Tibial nerve (tissue), 4 donors: ENCODE data around the gene WFIKKN1. TPM values are rescaled to one million over a fixed set of nuclear protein-coding genes. Genes with fewer than 3 reads are reported as not detected.

Experiments
- DNase-seq, 2 donors: peaks; one replicate each; pipeline ENCODE4 v3.0.0-alpha.2; 2019; ENCODE audit warnings: low spot score in 2 of 2
- H3K27ac ChIP-seq, 4 donors: fragments of 200-600 bp; sonication (generic) in 3 of 4; one replicate each; pipeline ENCODE4 v1.5.1; 2017 to 2019; ENCODE audit warnings: mild to moderate bottlenecking in 1 of 4
- H3K27me3 ChIP-seq, 2 donors: fragments of 200-600 bp; sonication (generic) in 1 of 2; one replicate each; pipeline versions ENCODE4 v1.5.1 to v1.6.0; 2017 to 2019
- H3K36me3 ChIP-seq, 3 donors: fragments of 200-600 bp; sonication (generic); one replicate each; pipeline ENCODE4 v1.5.1; 2018 to 2019
- H3K4me1 ChIP-seq, 4 donors: fragments of 200-600 bp; sonication (generic) in 3 of 4; one replicate each; pipeline ENCODE4 v1.5.1; 2017 to 2019
- H3K4me3 ChIP-seq, 4 donors: fragments of 200-600 bp; sonication (generic) in 3 of 4; one replicate each; pipeline ENCODE4 v1.5.1; 2017 to 2019; ENCODE audit warnings: mild to moderate bottlenecking in 1 of 4, moderate library complexity in 1 of 4
- H3K9me3 ChIP-seq, 4 donors: fragments of 200-600 bp; sonication (generic) in 3 of 4; one replicate each; pipeline ENCODE4 v1.5.1; 2017 to 2019
- CTCF ChIP-seq, 5 experiments: fragments of 200-600 bp in 3 of 5; fragments of 450-650 bp in 2 of 5; sonication (generic) in 3 of 5; IDR thresholded peaks; one replicate each; pipeline ENCODE4 v1.5.1; 2016 to 2019; ENCODE audit warnings: antibody characterized with exemption in 5 of 5, mild to moderate bottlenecking in 3 of 5, moderate library complexity in 2 of 5
- EP300 ChIP-seq, 2 donors: sonication (generic); formaldehyde crosslinking; IDR thresholded peaks; one replicate each; pipeline ENCODE4 v1.6.1; 2017; ENCODE audit warnings: antibody characterized with exemption in 2 of 2, mild to moderate bottlenecking in 1 of 2
- POLR2A ChIP-seq, 2 donors: fragments of 450-650 bp; IDR thresholded peaks; one replicate each; pipeline ENCODE4 v1.6.1; 2017; ENCODE audit warnings: antibody characterized with exemption in 2 of 2, mild to moderate bottlenecking in 2 of 2, moderate library complexity in 2 of 2
- WGBS, 2 donors: methylation state at CpG; one replicate each; pipeline ENCODE4 v1.1.5; 2018; 5-methylcytosine and 5-hydroxymethylcytosine counted together
- total RNA-seq, 4 donors: library from RNA; depleted of rRNA; stranded (reverse); fragments of >200 nt; gene quantifications; one replicate each; pipeline ENCODE4 v1.1.0, GENCODE V29; 2016

The WFIKKN1 gene
- total RNA-seq, 4 donors from 2014 or later = 0.66 to 3.9 (median 1.8) TPM

- H3K27ac ChIP-seq = no peak overlapping the region
- no peaks in the 10 kb centered on the region for H3K9me3 ChIP-seq
- peaks cover 0 to 37% (median 3%) of the 10 kb centered on the region in 3 donors for H3K36me3 ChIP-seq
- H3K27me3 ChIP-seq = no peaks in the 10 kb centered on the region
- WGBS, 2 donors = 73 to 82% methylated on average over 18 to 21 of the region's 23 CpGs
- no peak for DNase-seq
- TF ChIP-seq CTCF (IDR thresholded peaks at IDR 0.05) = no peak
- TF ChIP-seq EP300 (IDR thresholded peaks at IDR 0.05) = no peak
- no peak for TF ChIP-seq POLR2A (IDR thresholded peaks at IDR 0.05)
- H3K4me1 ChIP-seq = peaks cover 0 to 45% (median 28%) of the 10 kb centered on the region in 4 donors
- H3K4me3 ChIP-seq = no peak overlapping the region
These were observed 46.1 kb downstream of the WFIKKN1 start for GRCh38 chr16:676913-677312.

- WGBS, 2 donors = 58 to 62% methylated on average over 30 to 42 of the region's 57 CpGs
- Histone ChIP-seq H3K9me3 (no peaks in the 10 kb centered on the region), H3K27me3 (no peaks in the 10 kb centered on the region), H3K36me3 (peaks cover 0 to 37% (median 9%) of the 10 kb centered on the region in 3 donors), H3K4me1 (peaks cover 0 to 51% (median 32%) of the 10 kb centered on the region in 4 donors), H3K4me3 (no peak overlapping the region), H3K27ac (no peak overlapping the region)
- no peak for DNase-seq
- TF ChIP-seq CTCF (IDR thresholded peaks at IDR 0.05) = no peak
- TF ChIP-seq POLR2A (IDR thresholded peaks at IDR 0.05) = no peak
- TF ChIP-seq EP300 (IDR thresholded peaks at IDR 0.05) = no peak
These were observed 46.8 kb downstream of the WFIKKN1 start for GRCh38 chr16:677316-678190.

- no peaks in the 10 kb centered on the region for H3K27me3 ChIP-seq
- no peak overlapping the region for H3K27ac ChIP-seq
- H3K9me3 ChIP-seq = no peaks in the 10 kb centered on the region
- 78 to 90% methylated on average over 3 to 21 of the region's 21 CpGs for WGBS, 2 donors
- TF ChIP-seq POLR2A (IDR thresholded peaks at IDR 0.05) = no peak
- no peak for TF ChIP-seq CTCF (IDR thresholded peaks at IDR 0.05)
- no peak for TF ChIP-seq EP300 (IDR thresholded peaks at IDR 0.05)
- peaks cover 0 to 37% (median 15%) of the 10 kb centered on the region in 3 donors for H3K36me3 ChIP-seq
- H3K4me3 ChIP-seq = no peak overlapping the region
- DNase-seq = no peak
- peaks cover 0 to 59% (median 40%) of the 10 kb centered on the region in 4 donors for H3K4me1 ChIP-seq
These were observed 47.5 kb downstream of the WFIKKN1 start for GRCh38 chr16:678209-678857.

GRCh38 chr16:678858-679813, 48.4 kb downstream of the WFIKKN1 start:
- peak in 1 of 2 donors; percentile 12 for TF ChIP-seq EP300 (IDR thresholded peaks at IDR 0.05)
- TF ChIP-seq CTCF (IDR thresholded peaks at IDR 0.05) = no peak
- TF ChIP-seq POLR2A (IDR thresholded peaks at IDR 0.05) = peak; percentile 28 to 31
- peak in 1 of 2 donors; percentile 39 for DNase-seq
- Histone ChIP-seq H3K27ac (peak overlapping the region; percentile 81 to 97 (median 90)), H3K27me3 (no peaks in the 10 kb centered on the region), H3K4me3 (peak overlapping the region; percentile 45 to 91 (median 85)), H3K36me3 (peaks cover 0 to 29% (median 15%) of the 10 kb centered on the region in 3 donors), H3K4me1 (peaks cover 0 to 63% (median 44%) of the 10 kb centered on the region in 4 donors), H3K9me3 (no peaks in the 10 kb centered on the region)
- 20 to 56% methylated on average over 17 to 50 of the region's 52 CpGs for WGBS, 2 donors
